GM18858 (cell line): ENCODE results near the gene DNLZ.
"Not testable (repeated sequence)": the region's sequence is repeated elsewhere in the genome, so short reads cannot be mapped to it uniquely, and the experiment has no call there.

Experiments used
- ATAC-seq: cut with Tn5 transposase; IDR thresholded peaks from one replicate; pipeline ENCODE4 v1.9.1; 2021; ENCODE audit not compliant: unreplicated experiment

DNLZ gene

GRCh38 chr9:136320972-136321371, 42.6 kb downstream of the DNLZ start:
- ATAC-seq = not testable (repeated sequence)

GRCh38 chr9:136319955-136320354, 43.6 kb downstream of the DNLZ start:
- ATAC-seq = not testable (repeated sequence)

GRCh38 chr9:136319244-136319643, 44.3 kb downstream of the DNLZ start:
- ATAC-seq = not testable (repeated sequence)

DNA sequence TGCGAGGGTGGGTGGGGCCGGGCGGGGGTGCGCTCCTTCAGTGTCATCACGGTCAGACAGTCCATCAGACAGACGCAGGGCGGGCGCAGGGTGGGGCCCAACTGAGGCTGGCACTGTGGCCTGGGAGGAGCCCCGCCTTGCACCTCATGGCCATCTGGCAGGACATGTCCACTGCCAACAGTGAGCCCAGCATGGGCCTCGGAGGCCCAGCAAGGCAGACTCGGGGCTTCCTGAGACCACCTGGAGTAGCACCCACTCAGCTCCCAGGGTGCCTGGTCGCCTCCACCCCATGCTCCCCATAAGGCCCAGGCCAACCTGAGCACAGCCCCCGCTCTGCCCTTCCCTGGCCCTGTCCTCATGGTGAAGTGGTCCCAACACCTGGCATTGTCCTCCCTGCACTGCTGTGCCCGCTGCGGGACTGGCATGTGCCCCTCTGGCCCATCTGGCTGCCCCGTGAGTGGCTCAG, 44.7 kb downstream of the DNLZ start:
- ATAC-seq = no peak

- ATAC-seq = no peak
Observed at GRCh38 chr9:136318111-136318775, 45.3 kb downstream of the DNLZ start.

- no peak for ATAC-seq
Observed at GRCh38 chr9:136317695-136318094, 45.8 kb downstream of the DNLZ start.

GRCh38 chr9:136316896-136317676, 46.5 kb downstream of the DNLZ start:
- no peak for ATAC-seq

- no peak for ATAC-seq
Observed at GRCh38 chr9:136316271-136316751, 47.2 kb downstream of the DNLZ start.

- ATAC-seq = no peak
Observed at GRCh38 chr9:136314944-136315343, 48.6 kb downstream of the DNLZ start.

DNA sequence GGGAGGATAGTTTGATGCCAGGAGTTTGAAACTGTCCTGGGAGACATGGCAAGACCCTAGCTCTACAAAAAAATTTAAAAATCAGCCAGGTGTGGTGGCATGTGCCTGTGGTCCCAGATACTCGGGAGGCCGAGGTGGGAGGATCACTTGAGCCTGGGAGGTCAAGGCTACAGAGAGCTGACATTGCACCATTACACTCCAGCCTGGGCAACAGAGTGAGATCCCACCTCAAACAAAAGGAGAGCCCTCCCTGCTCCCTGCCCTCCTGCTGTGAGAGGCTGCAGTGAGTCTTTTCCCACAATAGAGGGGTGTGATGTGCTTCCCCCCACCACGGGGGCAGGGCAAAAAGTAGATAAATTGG, 49.5 kb downstream of the DNLZ start:
- no peak for ATAC-seq

DNA sequence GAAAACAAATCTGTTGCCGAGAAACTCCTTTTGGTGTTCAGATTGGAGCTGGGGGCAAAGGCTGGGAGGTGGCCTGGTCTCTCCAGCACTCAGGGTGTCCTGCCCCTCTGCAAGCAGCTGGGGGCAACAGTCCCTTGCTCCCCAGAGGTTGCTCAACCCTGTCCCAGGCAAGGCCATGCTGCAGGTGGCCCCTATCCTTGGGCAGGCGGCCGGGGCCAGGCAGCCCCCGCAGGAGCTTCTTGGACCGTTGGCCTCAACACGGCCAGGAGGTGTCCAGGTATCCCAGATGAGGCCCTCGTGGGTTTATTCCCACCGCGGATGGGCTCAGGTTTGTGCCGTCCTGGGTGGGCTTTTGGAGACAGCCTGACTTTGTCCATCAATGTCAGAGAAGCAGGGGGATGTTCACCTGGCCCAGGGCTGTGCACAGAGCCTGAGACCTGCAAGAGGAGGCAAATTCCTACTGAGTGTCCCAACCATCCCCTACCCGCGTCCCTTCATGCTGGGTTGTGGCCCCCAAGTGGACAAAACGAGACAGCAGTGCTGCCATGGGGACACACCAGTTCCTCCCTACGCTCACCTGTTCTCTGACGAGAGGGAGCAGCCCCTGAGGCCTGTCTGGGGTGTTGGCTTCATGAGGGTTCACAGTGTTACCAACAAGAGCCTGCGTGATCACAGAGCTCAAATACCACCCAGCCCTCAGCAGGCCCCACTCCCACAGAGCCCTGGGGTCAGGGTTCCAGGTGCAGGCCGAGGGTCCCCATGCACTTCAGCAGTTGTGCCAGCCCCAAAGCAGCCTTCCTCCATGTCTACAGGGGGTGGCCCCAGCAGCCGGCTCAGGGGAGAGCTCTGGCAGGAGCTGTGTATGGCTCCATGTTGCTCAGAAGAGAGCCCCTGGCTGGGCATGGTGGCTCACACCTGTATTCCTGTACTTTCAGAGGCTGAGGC, 50.2 kb downstream of the DNLZ start:
- ATAC-seq = no peak

DNA sequence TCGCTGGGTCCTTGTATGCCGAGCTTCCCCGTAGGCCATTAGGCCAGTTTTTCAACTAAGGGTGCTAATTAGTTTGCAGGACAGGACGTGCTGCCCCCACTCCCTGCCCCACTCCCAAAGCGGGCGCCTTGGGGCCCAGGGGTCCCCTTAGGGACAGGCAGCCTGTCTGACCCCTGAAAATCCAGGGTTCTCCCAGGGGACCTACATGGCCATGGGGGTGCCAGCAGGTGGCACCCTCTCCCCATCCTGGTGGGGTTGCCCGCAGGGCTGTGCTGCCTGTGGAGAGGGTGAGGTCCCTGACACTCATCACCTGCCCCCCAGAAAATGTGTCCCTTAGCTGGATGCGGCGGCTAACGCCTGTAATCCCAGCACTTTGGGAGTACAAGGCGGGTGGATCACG, 51.1 kb downstream of the DNLZ start:
- ATAC-seq = no peak

DNA sequence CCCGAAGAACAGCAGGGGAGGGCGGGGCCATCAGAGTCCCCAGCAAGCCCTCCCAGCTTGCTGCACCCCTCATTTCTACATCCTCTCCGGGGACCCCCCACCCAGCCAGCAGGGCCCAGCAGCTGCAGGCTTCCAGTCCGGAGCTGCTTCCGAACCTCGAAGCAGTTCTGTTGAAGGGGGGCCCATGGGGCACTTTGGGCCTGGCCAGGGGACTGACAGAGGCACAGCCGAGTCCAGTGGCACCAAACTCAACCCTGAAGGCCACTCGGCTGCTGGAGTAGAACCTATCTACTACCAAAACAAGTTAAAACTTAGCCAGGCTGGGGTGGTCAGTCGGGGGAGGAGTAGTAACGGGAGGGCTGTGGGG, 51.6 kb downstream of the DNLZ start:
- no peak for ATAC-seq

DNA sequence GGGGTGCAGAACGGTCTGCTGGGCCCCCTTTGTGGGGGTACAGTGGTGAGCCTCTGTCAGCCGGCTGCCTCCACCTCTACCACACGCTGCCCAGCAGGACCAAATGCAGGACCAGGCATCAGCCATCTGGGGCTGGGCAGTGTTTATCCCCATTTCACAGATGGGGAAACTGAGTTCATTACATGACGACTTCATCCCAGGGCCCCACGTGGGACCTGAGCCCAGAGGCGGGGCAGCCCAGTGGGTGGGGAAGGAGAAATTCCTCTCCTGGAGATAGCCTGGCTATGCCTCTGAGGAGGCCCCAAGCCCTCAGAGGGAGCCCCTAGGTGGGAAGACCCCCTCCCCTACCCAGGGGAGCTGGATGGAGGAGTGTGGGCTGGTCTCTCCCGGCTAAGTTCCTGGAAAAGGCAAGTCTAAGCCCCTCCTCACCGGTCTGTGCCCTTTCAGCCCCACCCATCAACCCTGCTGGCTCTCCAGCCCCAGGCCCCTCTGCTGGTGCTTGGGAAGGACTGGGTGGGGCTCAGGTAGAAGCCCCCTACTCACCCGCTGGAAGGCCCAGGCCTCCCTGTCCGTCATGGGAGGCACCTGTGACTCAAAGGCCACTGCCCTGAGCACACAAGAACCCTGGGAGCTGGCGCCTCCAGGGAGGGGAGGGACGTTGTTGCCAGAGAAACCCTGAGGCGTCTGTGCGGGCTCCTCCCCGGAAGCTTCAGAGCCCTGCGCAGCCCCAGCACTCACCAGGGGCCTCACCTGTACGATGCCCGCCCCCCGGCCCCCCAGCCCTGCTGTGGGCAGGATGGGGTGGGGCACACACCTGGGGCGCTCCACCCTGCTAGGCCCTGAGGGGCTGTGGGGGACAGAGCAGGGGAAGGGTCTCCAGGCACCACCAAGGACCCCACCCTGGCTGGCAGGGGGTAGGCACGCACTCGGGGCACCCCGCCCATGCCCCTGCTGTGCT, 52.2 kb downstream of the DNLZ start:
- no peak for ATAC-seq

DNA sequence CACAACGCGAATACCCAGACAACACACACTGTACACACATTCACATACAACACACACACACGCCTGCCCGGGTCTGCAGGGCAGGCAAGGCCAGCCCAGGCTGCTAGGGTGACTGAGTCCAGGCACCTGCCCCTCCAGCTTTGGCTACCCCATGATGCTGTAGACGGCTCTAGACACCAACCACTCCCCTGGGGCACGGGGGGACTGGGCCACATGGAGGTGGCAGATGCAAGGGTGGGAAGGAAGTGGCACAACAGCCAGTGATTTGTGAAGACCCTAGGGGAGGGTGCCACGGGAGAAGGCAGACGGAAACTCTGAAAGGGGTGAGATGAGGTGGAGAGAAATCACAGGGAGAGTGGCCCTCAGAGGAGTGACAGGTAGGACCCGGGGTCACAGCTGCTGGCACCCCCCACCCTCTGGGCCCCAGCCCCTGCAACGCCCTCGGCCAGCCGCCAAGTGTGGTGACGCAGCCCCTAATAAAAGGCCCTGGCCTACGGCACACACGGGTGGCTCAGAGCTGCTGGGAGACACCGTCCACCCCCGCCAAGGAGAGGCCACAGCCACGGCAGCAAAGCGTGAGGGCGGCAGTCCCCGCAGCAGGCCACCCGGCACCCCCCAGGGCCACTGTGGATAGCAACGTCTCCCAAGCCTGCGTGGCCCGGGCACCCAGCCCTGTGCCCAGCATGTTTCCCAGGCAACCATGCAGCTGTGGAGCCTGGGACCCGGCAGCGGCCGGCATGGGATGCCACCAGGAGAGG, 53.1 kb downstream of the DNLZ start:
- no peak for ATAC-seq

DNA sequence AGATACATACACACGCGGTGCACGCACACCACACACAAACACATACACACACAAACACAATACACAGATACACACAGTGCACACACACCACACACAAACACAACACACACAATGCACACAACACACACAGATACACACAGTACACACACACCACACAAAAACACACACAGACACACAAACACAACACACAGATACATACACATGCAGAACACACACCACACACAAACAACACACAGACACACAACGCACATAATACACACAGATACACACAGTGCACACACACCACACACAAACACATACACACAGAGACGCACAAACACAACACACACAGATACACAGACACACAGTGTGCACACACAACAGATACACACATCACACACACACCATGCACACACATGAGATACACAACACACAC, 53.7 kb downstream of the DNLZ start:
- no peak for ATAC-seq
